GM21381 (cell line): Measurements from ENCODE around the gene CTIF.
"Not testable (repeated sequence)": the region's sequence is repeated elsewhere in the genome, so short reads cannot be mapped to it uniquely, and the experiment has no call there.

ENCODE experiments used
- ATAC-seq: cut with Tn5 transposase; IDR thresholded peaks from one replicate; pipeline ENCODE4 v1.9.1; 2021; ENCODE audit warnings: mild to moderate bottlenecking, moderate library complexity; ENCODE audit not compliant: unreplicated experiment

The CTIF gene

GRCh38 chr18:48700446-48700845 is 161.6 kb downstream of the CTIF start:
- no peak for ATAC-seq

DNA sequence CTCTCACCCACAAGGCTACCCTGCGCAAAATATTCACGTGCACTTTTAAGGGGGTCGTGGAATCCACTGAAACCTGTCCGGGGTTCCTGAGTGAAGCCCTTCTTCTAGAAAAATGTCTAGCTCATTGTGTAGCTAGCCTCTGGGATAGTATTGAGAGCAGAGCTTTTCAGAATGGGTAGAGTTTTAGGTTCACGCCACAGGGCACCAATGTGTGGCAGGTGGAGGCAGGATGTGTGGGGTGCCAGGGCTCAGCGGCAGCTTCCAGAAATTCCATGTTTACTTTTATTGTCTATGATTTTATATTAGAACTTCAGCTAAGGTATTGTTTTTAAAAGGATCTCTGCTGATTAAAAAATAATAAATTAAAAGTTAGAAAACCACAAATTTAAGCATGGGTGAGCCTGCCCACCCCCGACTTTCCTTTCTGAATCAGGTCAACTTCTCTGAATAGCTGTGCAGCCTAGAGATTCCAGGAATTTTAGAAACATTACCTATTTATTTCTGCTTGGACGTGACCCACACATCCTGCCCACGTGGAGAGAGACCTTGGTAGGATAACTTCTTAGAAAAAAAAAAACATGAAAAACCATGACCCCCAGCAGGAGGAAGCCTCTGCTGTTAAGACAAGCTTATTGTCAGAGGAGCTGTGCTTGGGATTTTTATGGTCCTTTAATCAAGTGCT is 163.7 kb downstream of the CTIF start:
- ATAC-seq: no peak

GRCh38 chr18:48703028-48703386 is 164.2 kb downstream of the CTIF start:
- no peak for ATAC-seq

- ATAC-seq: no peak
Observed at GRCh38 chr18:48703418-48703817, 164.6 kb downstream of the CTIF start.

GRCh38 chr18:48705043-48705442 is 166.2 kb downstream of the CTIF start:
- ATAC-seq: no peak

- ATAC-seq: no peak
Observed at GRCh38 chr18:48705531-48705930, 166.7 kb downstream of the CTIF start.

DNA sequence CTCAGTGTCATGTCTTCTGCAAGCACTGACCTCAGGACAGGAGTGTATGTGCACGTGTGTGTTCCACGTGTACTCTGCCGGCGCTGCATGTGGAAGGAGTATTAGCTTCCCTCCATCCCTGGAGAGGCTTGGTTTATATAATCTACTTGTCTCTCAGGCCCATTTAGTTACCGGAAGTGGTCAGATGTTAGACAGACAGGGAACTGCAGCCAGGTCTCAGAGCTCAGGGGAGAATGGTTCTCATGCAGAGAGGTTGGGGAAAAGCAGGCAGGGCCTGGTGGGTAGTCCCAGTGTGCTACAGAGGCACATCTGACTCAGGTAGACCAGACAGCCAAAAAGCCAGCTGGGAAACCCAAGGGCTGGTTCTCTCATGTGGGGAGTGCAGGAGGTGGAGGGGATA is 167.9 kb downstream of the CTIF start:
- ATAC-seq: no peak

- ATAC-seq: no peak
Observed at GRCh38 chr18:48707636-48708296, 168.9 kb downstream of the CTIF start.

DNA sequence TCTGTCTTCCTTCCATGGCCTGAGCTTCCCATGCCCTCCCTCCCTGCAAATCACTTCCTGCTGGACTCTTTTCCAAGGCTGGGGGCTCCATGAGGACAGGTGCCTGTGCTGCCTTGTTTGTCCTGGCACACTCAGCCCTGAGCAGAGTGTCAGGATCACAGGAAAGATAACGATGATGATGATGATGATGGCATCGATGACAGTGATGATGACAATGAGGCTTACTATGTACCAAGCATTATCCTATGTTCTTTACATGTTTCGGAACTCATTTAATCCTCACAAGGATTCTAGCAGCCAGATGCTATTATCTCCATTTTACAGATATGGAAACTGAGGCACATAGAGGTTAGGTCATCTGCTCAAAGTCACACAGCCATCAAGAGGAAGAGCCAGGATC is 170.0 kb downstream of the CTIF start:
- no peak for ATAC-seq

- ATAC-seq: no peak
Observed at GRCh38 chr18:48709371-48710062, 170.7 kb downstream of the CTIF start.

DNA sequence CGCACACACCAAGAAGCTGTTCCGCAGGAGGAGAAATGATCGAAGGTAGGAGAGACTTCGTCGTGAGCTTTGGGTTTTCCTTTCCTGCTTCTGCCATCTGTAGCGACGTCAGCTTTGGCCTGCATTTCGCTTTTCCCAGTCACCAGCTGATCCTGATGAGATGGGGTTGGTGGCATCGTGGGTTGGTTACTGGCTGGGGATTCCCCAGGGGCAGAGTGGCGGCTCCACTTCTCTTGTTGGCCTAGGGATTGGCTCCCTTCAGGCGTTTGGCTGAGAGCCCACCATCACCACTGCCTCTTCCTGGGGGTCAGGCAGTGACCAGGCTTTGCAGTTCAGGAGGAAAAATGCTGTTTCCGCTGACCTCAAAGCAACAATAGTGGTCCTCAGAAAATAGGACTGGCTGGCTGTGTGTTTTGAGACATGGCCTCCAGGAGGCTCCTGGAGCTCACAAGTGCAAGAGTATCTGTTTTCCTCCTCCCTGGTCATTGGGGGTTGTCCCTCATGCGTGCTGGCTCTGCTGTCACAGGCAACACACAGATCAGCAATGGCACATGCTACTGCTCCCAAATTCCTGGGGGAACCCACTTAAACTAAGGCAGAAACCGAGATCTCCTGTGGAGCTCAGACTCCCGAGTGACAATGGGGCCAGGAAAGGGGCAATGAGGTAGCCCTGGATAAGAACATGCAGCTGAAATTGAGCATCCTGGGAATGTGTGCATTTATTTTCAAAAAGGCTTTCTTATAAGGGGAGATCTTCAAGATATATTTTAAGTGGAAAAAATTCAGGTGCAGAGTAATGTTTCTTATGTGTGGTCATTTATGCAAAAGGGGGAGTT is 173.0 kb downstream of the CTIF start:
- no peak for ATAC-seq

DNA sequence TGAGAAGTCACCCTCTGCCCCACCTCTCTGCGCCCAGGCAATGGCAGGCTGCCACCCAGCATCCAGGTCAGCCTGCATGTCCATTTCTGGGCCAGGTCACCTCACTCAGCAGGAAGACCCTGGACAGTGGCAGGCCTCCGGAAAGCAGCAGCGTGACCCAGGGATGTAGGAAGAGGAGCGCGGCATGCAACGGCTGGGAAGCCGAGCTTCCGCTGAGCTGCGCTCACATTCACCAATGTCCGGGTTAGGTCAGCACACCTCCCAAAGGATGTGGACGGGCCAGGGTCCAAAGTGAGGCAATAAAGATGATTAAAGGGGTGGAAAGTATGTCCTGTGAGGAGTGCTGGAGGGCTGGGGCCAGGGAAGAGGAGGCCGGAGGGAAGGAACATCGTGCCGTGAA is 174.5 kb downstream of the CTIF start:
- no peak for ATAC-seq

DNA sequence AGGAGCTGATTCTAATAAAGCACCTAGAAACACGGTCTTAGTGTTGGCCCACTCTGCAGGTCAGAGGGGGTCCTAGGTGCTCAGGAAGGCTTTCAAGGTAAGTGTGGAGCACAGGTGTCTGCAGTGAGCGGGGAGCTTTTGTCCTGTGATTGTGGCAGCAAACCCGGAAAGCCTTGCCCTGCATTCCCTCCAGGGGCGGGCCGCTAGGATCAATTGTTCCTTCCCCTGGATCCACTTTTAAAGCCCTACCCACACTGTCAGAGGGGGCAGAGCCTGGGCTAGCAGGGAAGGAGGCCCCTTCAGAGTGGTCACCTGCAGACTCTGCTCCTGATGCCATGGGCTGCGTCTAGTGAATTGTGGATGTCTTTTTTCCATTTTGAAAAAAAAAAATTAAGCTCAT is 176.0 kb downstream of the CTIF start:
- ATAC-seq: no peak

DNA sequence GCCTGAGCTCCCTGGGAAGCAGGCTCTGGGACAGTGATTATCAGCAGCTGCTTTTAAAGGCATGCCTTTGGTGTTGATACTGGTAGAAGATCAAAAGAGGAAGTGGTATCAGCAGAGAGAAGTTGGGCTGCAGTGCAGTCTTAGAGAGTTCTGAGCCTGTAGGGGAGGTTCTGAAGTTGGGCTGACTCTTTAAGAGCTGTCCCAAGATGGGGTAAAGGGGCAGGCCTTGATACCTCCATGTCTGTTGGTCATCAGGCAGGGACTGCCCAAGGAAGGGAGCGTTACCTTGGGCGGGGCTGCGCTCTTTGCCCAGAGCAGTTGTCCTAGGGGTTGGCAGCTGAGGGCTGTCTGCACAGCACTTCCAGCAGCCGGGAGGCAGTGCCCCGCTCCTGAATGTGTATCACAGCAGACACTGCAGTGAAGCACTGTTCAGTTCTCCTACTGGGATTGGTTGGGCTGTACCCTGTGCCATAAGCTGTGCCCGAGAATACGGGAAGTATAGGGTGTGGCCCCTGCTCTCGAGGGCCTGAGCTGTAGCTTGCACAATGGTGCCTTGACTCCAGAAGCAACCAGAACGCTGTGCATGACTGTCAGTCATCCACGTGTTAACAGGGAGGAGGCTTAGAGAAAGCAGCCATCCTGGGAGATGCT is 177.0 kb downstream of the CTIF start:
- ATAC-seq: no peak

DNA sequence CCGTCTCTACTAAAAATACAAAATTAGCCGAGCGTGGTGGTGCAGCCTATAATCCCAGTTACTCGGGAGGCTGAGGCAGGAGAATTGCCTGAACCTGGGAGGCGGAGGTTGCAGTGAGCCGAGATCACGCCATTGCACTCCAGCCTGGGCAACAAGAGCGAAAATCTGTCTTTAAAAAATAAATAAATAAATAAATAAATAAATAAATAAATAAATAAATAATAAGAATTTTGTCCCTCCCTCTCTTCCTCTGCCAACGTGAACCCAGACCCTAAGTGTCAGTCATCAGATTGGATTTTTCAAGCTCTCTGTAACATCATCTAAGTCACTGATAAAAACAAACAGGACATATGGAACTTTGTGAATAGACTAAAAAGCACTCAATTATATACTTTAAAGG is 178.4 kb downstream of the CTIF start:
- not testable (repeated sequence) for ATAC-seq

GRCh38 chr18:48718251-48718959 is 179.6 kb downstream of the CTIF start:
- no peak for ATAC-seq

- no peak for ATAC-seq
Observed at GRCh38 chr18:48719388-48719787, 180.6 kb downstream of the CTIF start.

DNA sequence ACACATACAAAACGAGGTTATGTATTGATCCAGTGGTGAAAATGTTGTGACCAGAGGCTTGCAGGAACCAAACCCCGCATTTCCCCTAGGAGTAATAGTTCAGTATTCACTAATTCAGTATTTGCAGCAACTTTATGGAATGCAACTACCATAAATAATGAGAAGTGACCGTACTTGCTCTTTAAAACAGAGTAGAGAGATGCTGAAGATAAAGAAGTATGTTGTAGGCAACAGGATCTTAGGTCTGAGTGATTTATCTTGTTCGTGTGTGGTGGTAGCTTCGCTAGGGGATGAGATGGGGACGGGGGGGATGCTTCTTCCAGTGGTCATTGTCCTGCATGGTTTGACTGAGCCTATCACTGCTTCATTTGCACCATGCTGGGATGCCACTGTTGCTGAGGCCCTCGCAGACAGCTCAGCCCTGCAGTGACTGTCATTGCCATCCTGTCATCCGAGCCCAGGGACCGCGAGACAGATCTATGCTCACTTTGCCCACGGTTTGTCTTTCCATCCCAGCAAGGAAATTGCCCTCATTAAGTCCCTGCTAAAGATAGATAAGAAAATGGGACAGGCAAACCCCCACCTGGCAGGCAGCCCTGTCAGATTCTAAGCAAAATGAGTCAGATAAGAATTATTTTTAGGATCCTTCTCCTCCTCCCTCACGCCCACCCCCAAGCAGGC is 181.3 kb downstream of the CTIF start:
- ATAC-seq: no peak

- no peak for ATAC-seq
Observed at GRCh38 chr18:48720655-48721025, 181.8 kb downstream of the CTIF start.

DNA sequence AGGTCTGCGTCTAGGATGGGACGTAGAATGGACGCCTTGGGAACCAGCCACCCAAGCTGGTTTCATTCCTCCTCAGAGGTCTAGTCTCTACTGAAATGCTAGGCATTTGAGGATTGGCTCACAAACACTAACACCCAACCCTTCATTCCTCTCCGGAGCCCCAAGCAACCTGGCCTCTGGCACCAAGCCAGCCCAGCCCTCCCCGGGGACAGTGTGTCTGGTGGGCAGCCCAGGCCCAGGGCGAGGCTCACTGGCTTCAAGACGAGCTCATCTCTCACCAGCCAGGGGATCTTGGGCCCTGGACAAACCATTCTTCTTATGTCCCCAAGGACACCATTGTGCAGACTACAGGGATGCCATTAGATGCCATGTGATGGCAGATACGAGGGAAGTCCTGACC is 182.5 kb downstream of the CTIF start:
- ATAC-seq: no peak
